Measurements from ENCODE around the gene CCN6.

DNA sequence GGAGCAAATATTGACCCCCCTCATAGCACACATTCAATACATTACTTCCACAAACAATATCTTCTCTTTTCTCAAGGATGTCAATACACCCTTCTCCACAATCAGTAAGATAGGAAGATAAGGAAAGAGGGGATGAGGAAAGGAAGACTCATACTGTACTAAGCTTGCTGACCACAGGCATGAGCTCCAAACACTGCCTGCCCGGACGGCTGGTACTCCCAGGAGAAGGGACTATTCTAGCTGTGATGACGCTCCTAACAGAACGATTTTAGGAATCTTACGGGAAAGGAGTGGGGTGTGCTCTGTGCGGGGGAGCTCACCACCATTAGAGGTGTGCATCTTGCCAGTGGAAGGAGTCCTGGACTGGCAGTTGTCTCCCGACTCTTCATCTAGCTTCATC lies 3.9 kb upstream of the CCN6 start:
- TF ChIP-seq, protein P1, sequence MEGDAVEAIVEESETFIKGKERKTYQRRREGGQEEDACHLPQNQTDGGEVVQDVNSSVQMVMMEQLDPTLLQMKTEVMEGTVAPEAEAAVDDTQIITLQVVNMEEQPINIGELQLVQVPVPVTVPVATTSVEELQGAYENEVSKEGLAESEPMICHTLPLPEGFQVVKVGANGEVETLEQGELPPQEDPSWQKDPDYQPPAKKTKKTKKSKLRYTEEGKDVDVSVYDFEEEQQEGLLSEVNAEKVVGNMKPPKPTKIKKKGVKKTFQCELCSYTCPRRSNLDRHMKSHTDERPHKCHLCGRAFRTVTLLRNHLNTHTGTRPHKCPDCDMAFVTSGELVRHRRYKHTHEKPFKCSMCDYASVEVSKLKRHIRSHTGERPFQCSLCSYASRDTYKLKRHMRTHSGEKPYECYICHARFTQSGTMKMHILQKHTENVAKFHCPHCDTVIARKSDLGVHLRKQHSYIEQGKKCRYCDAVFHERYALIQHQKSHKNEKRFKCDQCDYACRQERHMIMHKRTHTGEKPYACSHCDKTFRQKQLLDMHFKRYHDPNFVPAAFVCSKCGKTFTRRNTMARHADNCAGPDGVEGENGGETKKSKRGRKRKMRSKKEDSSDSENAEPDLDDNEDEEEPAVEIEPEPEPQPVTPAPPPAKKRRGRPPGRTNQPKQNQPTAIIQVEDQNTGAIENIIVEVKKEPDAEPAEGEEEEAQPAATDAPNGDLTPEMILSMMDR (IDR thresholded peaks at IDR 0.05): no peak
- TF ChIP-seq EZH2 (IDR thresholded peaks at IDR 0.05): no peak

All from neural progenitor cell (in vitro differentiated cells).